Left forelimb (tissue), 1 donor: ENCODE data around the gene RIPK4.

Experiments used
- DNase-seq: peaks from one replicate; pipeline ENCODE4 v3.0.0-alpha.2; 2018; ENCODE audit warnings: low spot score

Gene RIPK4

DNA sequence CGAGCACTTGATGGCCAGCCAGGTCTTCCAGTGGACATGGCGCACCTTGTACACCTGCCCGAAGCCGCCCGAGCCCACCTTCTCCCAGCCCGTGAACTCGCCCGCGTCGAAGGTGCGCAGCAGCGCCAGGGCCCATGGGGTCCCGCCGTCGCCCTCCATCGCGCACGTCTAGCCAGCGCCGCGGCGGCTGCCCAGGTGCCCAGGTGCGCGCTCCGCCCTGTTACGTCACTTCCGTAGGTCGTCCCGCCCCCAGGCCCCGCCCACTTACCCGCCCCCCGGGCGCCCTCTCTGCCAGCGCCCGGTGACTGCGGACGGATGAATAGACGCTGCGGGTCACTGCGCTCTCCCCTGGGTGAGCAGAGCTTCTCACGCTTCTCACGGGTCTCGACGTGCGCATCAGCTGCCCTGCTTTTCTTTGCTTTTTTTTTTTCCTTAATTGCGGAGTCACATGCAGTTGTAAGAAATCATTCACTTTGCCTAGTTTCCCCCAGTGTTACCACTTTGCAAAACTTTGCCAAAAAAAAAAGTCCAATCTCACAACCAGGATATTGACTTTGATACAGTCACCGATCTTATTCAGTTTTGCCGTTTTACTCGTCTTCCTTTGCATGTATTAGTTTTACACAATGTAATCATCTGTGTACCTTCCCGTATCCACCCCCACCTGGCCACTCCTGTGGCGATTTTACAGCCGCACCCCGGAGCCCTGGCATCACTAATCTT lies at the start of gene RIPK4:
RIPK4 (minus strand) TSS at position 170 of the 723 bp plus-strand sequence; CDS start at position 159, 11 bp downstream.
- no peak for DNase-seq

DNA sequence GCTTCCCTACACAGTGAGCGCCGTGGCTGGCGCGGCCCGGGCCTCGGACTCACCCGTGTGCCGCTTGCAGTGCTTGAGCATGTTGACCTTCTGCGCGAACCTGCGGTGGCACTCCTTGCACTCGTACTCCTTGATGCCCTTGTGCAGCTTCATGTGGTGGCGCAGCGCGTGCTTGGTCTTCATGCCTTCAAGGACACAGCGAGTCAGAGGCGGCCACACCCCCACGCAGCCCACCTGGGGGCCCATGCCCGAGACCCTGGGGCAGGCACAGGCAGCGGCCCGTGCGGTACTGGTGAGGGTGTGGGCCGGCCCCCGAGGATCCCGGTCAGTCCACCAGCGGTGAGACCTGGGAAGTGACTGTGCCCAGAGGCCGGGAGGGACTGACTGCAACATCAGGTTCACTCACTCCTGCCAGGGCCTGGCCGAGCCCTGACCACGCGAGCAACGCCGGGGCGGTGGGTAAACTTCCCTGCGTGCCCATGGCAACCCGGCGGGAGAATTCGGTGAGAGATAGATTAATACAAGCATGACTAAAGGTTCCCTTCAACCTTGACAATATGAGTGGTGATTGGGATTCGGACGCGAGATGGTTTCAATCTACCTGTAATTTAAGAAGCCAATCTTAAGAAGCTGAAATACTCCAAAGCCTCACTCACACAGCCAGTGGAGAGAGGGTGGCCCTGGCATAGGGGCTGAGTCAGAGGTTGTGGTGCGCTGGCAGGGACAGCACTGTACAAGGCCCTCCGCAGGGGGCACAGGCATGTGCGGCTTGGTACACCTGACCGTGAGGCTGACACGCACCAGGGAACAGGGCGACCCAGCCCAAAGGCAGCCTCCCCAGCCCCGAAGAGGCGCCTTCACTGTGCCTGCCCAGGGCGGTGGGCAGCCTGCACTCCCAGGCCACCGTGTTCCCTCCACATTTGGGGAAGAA lies 49.1 kb upstream of the RIPK4 start:
- DNase-seq, result no peak

- DNase-seq, result no peak
These were observed 46.4 kb upstream of the RIPK4 start for GRCh38 chr21:41813226-41813625.

- peak; percentile 15 for DNase-seq
These were observed 45.8 kb upstream of the RIPK4 start for GRCh38 chr21:41812679-41813078.

DNA sequence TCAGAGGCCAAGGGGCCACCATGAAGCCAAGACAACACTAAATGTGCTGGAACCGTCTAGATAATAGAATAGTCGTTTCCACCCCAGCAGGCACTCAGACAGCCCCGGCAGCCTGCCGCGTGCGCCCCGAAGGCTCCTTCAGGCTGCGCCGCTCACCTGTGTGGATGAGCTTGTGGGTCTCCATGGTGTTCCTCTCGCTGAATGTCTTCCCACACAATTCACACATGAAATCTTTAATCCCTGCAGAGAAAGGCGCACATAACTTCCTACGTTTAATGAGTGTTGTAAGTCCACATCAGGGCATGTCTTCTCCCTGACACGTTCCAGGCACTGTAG lies 43.7 kb upstream of the RIPK4 start:
- DNase-seq, result no peak

GRCh38 chr21:41809891-41810596 lies 43.2 kb upstream of the RIPK4 start:
- DNase-seq, result no peak

DNA sequence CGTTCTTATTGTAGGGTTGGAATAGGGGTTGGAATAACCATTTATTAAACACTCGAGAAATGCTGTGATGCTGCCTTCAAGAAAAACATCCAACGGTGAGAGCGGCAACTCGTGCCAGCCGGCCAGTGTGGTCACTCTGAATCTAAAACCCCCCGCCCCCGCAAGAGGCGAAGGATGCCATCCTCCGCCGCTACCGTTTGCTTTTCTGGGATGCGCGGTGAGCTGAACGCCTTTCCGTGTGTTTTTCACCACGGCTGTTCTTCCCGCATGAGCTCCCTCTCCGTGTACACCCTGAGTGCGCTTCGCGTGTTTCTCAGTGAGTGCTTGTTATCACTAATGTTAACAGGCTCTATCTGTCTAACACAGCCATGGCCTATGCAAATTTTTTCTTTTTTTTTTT lies 42.0 kb upstream of the RIPK4 start:
- no peak for DNase-seq

- no peak for DNase-seq
These were observed 41.2 kb upstream of the RIPK4 start for GRCh38 chr21:41808094-41808493.

- DNase-seq, result no peak
These were observed 39.9 kb upstream of the RIPK4 start for GRCh38 chr21:41806773-41807172.

- peak; percentile 14 for DNase-seq
These were observed 38.8 kb upstream of the RIPK4 start for GRCh38 chr21:41805643-41806042.

- peak; percentile 1 for DNase-seq
These were observed 38.2 kb upstream of the RIPK4 start for GRCh38 chr21:41805038-41805437.

DNA sequence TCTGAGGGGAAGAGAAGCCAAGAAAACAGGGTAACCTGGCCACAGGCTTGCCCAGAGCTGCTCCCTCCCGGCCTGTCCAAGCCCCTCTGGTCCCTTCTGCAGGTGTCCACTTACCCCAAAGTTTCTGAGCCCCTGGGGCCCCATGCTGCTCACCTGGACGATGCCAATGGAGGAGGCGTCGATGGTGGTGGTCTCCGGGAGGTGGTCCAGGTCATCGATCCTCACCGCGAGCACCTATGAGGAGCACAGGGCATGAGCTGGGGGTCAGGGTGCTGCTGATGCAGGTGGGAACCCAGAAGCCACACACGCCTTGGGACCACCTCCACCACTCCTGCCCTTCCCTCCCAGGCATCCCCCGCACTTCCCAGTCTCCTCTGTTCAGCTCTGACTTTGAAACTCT lies 37.5 kb upstream of the RIPK4 start:
- DNase-seq, result no peak

DNA sequence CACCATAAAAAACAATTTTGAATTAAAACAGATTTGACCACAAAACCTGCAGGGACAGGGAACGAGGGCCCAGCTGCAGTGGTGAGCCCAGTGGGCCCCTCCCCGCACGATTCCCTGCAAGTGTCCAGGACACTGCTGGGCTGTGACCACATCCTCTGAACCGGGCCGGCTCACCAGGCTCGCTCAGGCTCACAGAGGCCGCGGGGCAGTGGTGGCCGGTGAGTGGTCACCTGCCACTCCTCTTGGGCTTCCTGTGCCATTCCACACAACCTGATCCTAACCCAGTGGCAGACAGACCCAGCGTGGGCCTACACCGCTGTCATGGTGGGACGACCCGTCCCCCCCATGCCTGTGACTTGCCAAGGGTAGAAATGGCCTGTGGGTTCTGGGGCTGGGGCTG lies 36.5 kb upstream of the RIPK4 start:
- DNase-seq, result no peak

DNA sequence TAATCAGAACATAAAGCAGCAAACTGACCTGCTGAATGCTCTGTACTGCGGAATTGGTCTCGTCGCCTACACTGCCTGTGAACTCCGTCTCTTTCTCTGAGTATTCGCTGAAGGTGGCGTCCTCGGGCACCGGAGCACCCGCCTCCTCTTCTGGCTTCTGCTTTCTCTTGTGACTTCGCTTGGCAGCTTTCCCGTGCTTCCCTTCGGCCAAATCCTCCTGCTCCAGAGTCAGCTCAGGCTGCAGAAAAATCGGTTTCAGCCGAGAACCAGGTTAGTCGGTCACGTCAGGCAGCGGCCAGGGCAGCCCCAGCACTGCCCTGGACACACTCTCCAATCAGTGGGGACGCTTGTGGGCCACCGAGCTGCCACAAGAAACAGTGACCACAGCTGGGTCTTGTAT lies 35.8 kb upstream of the RIPK4 start:
- DNase-seq, result no peak

GRCh38 chr21:41802198-41802584 lies 35.3 kb upstream of the RIPK4 start:
- DNase-seq, result no peak

DNA sequence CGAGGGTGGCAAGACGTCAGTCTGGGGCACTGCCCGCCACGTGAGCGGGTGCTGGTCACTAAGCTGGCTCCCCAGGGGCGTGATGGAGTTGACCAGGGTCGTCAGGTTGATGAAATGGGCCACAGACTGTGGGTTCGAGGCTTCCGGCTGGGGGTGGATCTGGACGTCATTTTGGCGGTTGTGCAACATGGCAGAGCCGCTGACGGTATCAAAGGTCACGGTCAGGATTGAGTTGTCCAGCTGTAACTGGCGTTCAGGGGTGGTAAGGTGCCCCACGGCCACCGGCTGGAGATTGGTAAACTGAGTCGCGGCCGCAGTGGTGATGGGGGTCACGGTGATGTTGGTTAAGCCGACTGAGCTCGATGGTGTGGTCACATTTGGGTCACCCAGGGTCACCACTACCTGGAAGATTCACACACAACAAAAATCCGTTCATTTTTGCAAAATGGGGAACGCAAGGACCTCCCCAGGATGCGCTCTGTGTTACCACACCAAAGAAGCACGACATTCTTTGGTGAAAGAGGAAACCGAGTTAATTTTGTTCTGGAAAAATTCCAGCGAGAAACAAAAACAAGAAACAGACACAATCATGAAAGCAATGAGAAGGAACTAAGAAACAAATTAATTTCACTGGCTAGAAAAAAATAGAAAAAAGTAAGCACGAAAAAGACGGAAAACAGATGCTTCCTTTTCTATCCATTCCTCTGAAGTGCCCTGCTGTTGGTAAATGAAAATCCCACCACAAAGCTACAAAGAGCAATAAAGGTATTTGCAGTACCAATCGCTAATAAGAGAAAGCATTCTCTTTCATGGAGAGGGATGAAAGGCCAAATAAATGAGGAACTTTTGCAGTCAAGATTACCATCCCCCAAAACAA lies 34.7 kb upstream of the RIPK4 start:
- DNase-seq, result no peak

- DNase-seq, result no peak
These were observed 33.8 kb upstream of the RIPK4 start for GRCh38 chr21:41800425-41801320.

GRCh38 chr21:41799763-41800162 lies 32.9 kb upstream of the RIPK4 start:
- no peak for DNase-seq

DNA sequence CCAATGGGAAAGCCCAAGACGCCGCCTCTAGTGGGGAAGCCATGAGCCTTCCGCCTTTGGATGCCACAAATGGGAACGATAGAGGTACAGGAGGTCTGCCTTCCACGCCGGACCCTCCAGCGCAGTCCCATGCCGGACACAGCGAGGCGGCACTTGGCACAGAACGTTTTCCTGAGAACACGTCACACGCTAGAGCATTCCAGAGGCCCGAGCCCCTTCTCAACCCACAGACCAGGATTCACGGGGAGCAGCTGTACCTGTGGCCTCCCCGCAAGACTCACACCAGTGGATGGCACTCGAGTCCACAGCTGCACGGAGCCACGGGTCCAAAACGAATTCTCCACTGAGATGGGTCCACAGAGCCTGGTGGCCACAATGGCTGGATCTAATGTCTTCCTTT lies 31.5 kb upstream of the RIPK4 start:
- DNase-seq, result no peak

GRCh38 chr21:41796476-41797080 lies 29.7 kb upstream of the RIPK4 start:
- no peak for DNase-seq
